HCT116 (cell line): ENCODE results near the gene ZNF335. TPM values are rescaled to one million over a fixed set of nuclear protein-coding genes. Genes with fewer than 3 reads are reported as not detected.
"Not testable (repeated sequence)": the region's sequence is repeated elsewhere in the genome, so short reads cannot be mapped to it uniquely, and the experiment has no call there.

Source experiments
- ATAC-seq: fragments of 200-7000 bp; cut with Tn5 transposase; 2 replicates; pipeline ENCODE4 v1.9.1; 2020; ENCODE audit warnings: mild to moderate bottlenecking, moderate library complexity
- BruUV-seq: library from RNA; stranded (reverse); fragments of 400-500 nt; replicated peaks from 2 replicates; lab custom pipeline; 2021; lab: Mats Ljungman, UMichigan
- CTCF ChIA-PET: fragments of 300-600 bp; sonication (Branson Sonifier 250); formaldehyde crosslinking; loops from one replicate; lab custom pipeline; 2021; ENCODE audit warnings: antibody characterized with exemption; lab: Charles Lee
- POLR2A ChIA-PET: fragments of 300-600, 350-600 bp; sonication (Branson Sonifier 250); formaldehyde crosslinking; loops from one replicate; lab custom pipeline; 2021; ENCODE audit warnings: antibody characterized with exemption; lab: Charles Lee
- RAD21 ChIA-PET, 2 experiments: fragments of 300-600 bp; sonication (Branson Sonifier 250); formaldehyde crosslinking; loops; one replicate each; lab custom pipeline; 2023; ENCODE audit warnings: low total read pairs in 2 of 2; ENCODE audit not compliant: uncharacterized antibody in 2 of 2, unreplicated experiment in 2 of 2, low non-redundant PET in 1 of 2; lab: Charles Lee
- DNase-seq: peaks from one replicate; pipeline ENCODE4 v3.0.0-alpha.2; 2010; ENCODE audit warnings: low read depth, low spot score
- H2AFZ ChIP-seq: fragments of 200-600 bp; shearing (Covaris generic), sonication (generic); 2 replicates; pipeline ENCODE4 v1.6.1; 2017; ENCODE audit warnings: low read depth, mixed run types, mixed read lengths, antibody characterized with exemption, low read length; ENCODE audit not compliant: poor library complexity, severe bottlenecking
- H3K27ac ChIP-seq: 2 replicates; pipeline ENCODE4 v1.5.1; 2012; ENCODE audit warnings: low read depth, low read length
- H3K27me3 ChIP-seq: fragments of 200-600 bp; sonication (generic); 2 replicates; pipeline ENCODE4 v1.6.1; 2016; ENCODE audit warnings: mixed run types, low read length, mixed read lengths; ENCODE audit not compliant: insufficient read depth
- H3K36me3 ChIP-seq, 2 experiments: fragments of 200-500 bp in 1 of 2; fragments of 200-600 bp in 1 of 2; sonication (Bioruptor generic) in 1 of 2; sonication (generic) in 1 of 2; 2 replicates each; pipeline versions ENCODE4 v1.5.1 to v1.6.1; 2014 to 2016; ENCODE audit warnings: low read length in 2 of 2, inconsistent platforms in 1 of 2, mixed read lengths in 1 of 2, mixed run types in 1 of 2; ENCODE audit not compliant: insufficient read depth in 2 of 2, control insufficient read depth in 1 of 2
- H3K4me1 ChIP-seq, 2 experiments: fragments of 200-600 bp in 1 of 2; sonication (generic) in 1 of 2; 2 replicates each; pipeline versions ENCODE4 v1.5.1 to v1.6.1; 2012 to 2017; ENCODE audit warnings: low read length in 2 of 2, inconsistent platforms in 1 of 2, mild to moderate bottlenecking in 1 of 2, mixed read lengths in 1 of 2, mixed run types in 1 of 2, moderate library complexity in 1 of 2; ENCODE audit not compliant: insufficient read depth in 2 of 2, control insufficient read depth in 1 of 2
- H3K4me2 ChIP-seq: fragments of 200-600 bp; sonication (generic); 2 replicates; pipeline ENCODE4 v1.6.1; 2017; ENCODE audit warnings: mixed run types, low read length, mixed read lengths
- H3K4me3 ChIP-seq, 2 experiments: fragments of 200-600 bp in 1 of 2; sonication (generic) in 1 of 2; replicated peaks in 1 of 2; 2 replicates each; pipeline ENCODE4 v1.5.1; 2011 to 2016; ENCODE audit warnings: low read length in 2 of 2, control low read depth in 1 of 2, low read depth in 1 of 2, mild to moderate bottlenecking in 1 of 2, mixed read lengths in 1 of 2, mixed run types in 1 of 2
- H3K79me2 ChIP-seq: fragments of 200-600 bp; sonication (generic); 2 replicates; pipeline ENCODE4 v1.6.1; 2017; ENCODE audit warnings: mild to moderate bottlenecking, mixed run types, low read length, moderate library complexity, mixed read lengths; ENCODE audit not compliant: insufficient read depth
- H3K9ac ChIP-seq: fragments of 200-600 bp; sonication (generic); 2 replicates; pipeline ENCODE4 v1.6.1; 2016; ENCODE audit warnings: low read length, mixed read lengths
- H3K9me2 ChIP-seq: fragments of 200-600 bp; sonication (generic), shearing (Covaris generic); 2 replicates; pipeline ENCODE4 v1.6.1; 2017; ENCODE audit warnings: mixed run types, mild to moderate bottlenecking, moderate library complexity; ENCODE audit not compliant: insufficient read depth
- H3K9me3 ChIP-seq, 2 experiments: fragments of 200-500 bp in 1 of 2; fragments of 200-600 bp in 1 of 2; sonication (Bioruptor generic) in 1 of 2; sonication (generic) in 1 of 2; 2 replicates each; pipeline ENCODE4 v1.6.1; 2014 to 2017; ENCODE audit warnings: low read length in 2 of 2, mixed read lengths in 2 of 2, inconsistent platforms in 1 of 2, low read depth in 1 of 2, mild to moderate bottlenecking in 1 of 2, mixed run types in 1 of 2, moderate library complexity in 1 of 2; ENCODE audit not compliant: control insufficient read depth in 1 of 2, insufficient read depth in 1 of 2
- H4K20me1 ChIP-seq: fragments of 200-600 bp; sonication (generic), shearing (Covaris generic); 2 replicates; pipeline ENCODE4 v1.6.1; 2017; ENCODE audit warnings: mixed run types, mild to moderate bottlenecking, moderate library complexity; ENCODE audit not compliant: insufficient read depth
- POLR2AphosphoS5 ChIP-seq: IDR thresholded peaks from 2 replicates; pipeline ENCODE4 v1.6.1; 2011; ENCODE audit warnings: mild to moderate bottlenecking, low read depth, low read length, moderate library complexity
- RAD21 ChIP-seq: IDR thresholded peaks from 2 replicates; pipeline ENCODE4 v1.6.1; 2012; ENCODE audit warnings: low read depth, mild to moderate bottlenecking
- SP1 ChIP-seq: IDR thresholded peaks from 2 replicates; pipeline ENCODE4 v1.6.1; 2012; ENCODE audit warnings: low read depth
- YY1 ChIP-seq: IDR thresholded peaks from 2 replicates; pipeline ENCODE4 v1.6.1; 2011; ENCODE audit warnings: low read length, low read depth, moderate library complexity, mild to moderate bottlenecking; ENCODE audit not compliant: insufficient replicate concordance; ENCODE audit errors: extremely low read depth
- ZNF274 ChIP-seq: fragments of 200-500 bp; sonication (Bioruptor generic); IDR thresholded peaks from 2 replicates; pipeline ENCODE4 v1.6.1; 2014; ENCODE audit warnings: mild to moderate bottlenecking, low read depth, low read length, inconsistent platforms
- intact Hi-C: fragments of 100-400 bp; cut with micrococcal nuclease; formaldehyde crosslinking; loops from 2 replicates; pipeline ENCODE4 v1.10.0; 2022
- total RNA-seq: library from RNA; stranded (reverse); gene quantifications from one replicate; pipeline ENCODE4 v1.2.1, GENCODE V29; 2021; ENCODE audit not compliant: unreplicated experiment
- TF ChIP-seq, protein P1 (sequence below): IDR thresholded peaks from 2 replicates; pipeline ENCODE4 v1.6.1; 2012
- TF ChIP-seq, protein P2 (sequence below), 3 experiments: fragments of 200-600 bp in 1 of 3; sonication (generic) in 1 of 3; IDR thresholded peaks in 2 of 3; conservative IDR thresholded peaks in 1 of 3; 2 replicates each; pipeline ENCODE4 v1.5.1; 2012 to 2017; ENCODE audit warnings: low read depth in 2 of 3, low read length in 2 of 3, antibody characterized with exemption in 1 of 3, borderline replicate concordance in 1 of 3, control low read depth in 1 of 3, mild to moderate bottlenecking in 1 of 3, mixed read lengths in 1 of 3, mixed run types in 1 of 3, moderate library complexity in 1 of 3; ENCODE audit not compliant: insufficient read depth in 1 of 3

Gene ZNF335
- total RNA-seq, 1 experiment from 2014 or later, result 20.8 TPM

DNA sequence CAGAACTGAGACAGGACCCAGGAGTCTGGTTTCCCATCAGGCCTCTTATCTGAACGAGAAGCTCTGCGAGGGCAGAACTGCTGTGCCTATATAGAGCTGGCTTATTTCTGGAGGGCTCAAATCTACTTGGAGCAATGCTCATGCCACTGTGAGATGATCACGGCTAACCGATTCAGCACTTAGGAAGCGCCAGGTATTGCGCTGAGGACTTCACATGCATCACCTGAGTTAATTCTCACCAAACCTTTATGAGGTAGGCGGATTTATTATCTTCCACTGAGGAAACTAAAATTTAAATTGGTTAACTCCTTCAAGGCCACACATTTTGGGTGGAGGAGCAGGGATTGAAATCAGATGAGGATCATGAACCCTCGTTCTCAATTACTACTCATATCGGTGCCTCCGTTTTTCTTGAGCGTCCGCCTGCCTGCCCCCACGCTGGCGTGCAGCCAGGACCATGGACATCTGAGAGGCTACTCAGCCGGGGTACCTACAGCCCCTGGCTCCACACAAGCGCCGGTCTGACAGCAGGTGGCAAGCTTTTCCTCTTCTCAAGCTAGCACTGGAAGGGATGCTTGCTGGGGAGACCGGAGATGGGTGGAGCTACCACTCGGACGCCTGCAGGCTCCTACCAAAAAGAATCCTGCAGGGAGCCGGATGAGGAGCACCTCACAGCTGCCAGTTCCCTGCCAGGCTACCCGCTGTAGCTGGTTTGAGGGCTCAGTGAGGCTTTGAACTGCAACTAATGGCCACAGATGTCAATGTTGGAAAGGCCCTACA lies 38.5 kb downstream of the ZNF335 start:
- intact Hi-C loops, result loop anchor here (10.0 kb wide), 2 partner anchors 99 to 389 kb away; partner anchors contain the start of genes EPPIN and SNX21
- DNase-seq, result peak; percentile 66
- peak; percentile 58 for ATAC-seq
- TF ChIP-seq YY1, result no peak
- TF ChIP-seq ZNF274, result no peak
- TF ChIP-seq, protein P1, sequence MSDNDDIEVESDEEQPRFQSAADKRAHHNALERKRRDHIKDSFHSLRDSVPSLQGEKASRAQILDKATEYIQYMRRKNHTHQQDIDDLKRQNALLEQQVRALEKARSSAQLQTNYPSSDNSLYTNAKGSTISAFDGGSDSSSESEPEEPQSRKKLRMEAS, result no peak
- TF ChIP-seq POLR2AphosphoS5, result peak; percentile 63; the same call in 1 of the 2 replicates
- TF ChIP-seq SP1, result peak; percentile 21; the same call in 1 of the 2 replicates
- TF ChIP-seq, protein P2, sequence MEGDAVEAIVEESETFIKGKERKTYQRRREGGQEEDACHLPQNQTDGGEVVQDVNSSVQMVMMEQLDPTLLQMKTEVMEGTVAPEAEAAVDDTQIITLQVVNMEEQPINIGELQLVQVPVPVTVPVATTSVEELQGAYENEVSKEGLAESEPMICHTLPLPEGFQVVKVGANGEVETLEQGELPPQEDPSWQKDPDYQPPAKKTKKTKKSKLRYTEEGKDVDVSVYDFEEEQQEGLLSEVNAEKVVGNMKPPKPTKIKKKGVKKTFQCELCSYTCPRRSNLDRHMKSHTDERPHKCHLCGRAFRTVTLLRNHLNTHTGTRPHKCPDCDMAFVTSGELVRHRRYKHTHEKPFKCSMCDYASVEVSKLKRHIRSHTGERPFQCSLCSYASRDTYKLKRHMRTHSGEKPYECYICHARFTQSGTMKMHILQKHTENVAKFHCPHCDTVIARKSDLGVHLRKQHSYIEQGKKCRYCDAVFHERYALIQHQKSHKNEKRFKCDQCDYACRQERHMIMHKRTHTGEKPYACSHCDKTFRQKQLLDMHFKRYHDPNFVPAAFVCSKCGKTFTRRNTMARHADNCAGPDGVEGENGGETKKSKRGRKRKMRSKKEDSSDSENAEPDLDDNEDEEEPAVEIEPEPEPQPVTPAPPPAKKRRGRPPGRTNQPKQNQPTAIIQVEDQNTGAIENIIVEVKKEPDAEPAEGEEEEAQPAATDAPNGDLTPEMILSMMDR (IDR thresholded peaks at IDR 0.05 in 2 of 3, conservative IDR thresholded peaks at IDR 0.05 in 1 of 3; ENCODE audit: borderline replicate concordance in 1 of 3, insufficient read depth in 1 of 3, low read depth in 2 of 3, low read length in 2 of 3), result peak in 1 of 3 experiments; percentile 42; a peak in 3 of 6 replicates
- peak; percentile 52; the same call in 1 of the 2 replicates for TF ChIP-seq RAD21
- Histone ChIP-seq H4K20me1 (no peaks in the 10 kb centered on the region), H3K27ac (peak overlapping the region; percentile 100), H3K4me3 (peak overlapping the region; percentile 94 to 97), H3K79me2 (peaks cover 30% of the 10 kb centered on the region), H3K4me1 (peaks cover 4 to 27% of the 10 kb centered on the region in 2 experiments; a peak in 3 of 4 replicates), H3K4me2 (peak overlapping the region; percentile 87), H3K9ac (peak overlapping the region; percentile 98), H3K36me3 (peaks cover 5 to 13% of the 10 kb centered on the region in 2 experiments), H3K27me3 (no peaks in the 10 kb centered on the region), H2AFZ (no peak overlapping the region), H3K9me2 (no peaks in the 10 kb centered on the region), H3K9me3 (no peaks in the 10 kb centered on the region)
- ChIA-PET CTCF (interaction anchor here (0.7 to 2.6 kb wide), 6 partner anchors 11 to 109 kb away, joined by 3 to 30 read pairs (median 4); no protein-coding TSS in a partner anchor), RAD21 (no interaction called here), POLR2A (interaction anchor here (1.0 to 2.6 kb wide), 7 partner anchors 8 to 53 kb away, joined by 3 to 36 read pairs (median 5); partner anchors contain the start of genes ZNF335 and ZSWIM1)
- TSS peak; percentile 82 for BruUV-seq

DNA sequence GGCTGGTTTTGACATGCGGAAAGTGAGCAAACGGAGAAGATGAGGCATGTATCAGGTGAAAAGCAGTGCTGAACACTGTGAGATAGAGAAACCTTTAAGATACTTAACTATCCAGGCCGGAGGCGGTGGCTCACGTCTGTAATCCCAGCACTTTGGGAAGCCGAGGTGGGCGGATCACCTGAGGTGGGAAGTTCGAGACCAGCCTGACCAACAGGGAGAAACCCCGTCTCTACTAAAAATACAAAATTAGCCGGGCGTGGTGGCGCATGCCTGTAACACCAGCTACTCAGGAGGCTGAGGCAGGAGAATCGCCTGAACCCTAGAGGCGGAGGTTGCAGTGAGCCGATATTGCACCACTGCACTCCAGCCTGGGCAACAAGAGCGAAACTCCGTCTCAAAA lies 40.3 kb downstream of the ZNF335 start:
- Histone ChIP-seq H3K79me2 (peaks cover 13% of the 10 kb centered on the region), H3K4me1 (peaks cover 4 to 21% of the 10 kb centered on the region in 2 experiments; a peak in 3 of 4 replicates)
- POLR2A ChIA-PET, H3K9me2 ChIP-seq, H3K27me3 ChIP-seq, H3K9me3 ChIP-seq, BruUV-seq, H4K20me1 ChIP-seq, H3K4me3 ChIP-seq, H3K9ac ChIP-seq, H3K27ac ChIP-seq, RAD21 ChIA-PET, H2AFZ ChIP-seq, H3K4me2 ChIP-seq, ATAC-seq, H3K36me3 ChIP-seq, DNase-seq: not testable (repeated sequence)
- CTCF ChIA-PET, result interaction anchor here (1.2 kb wide), 1 partner anchor 46 kb away, joined by 3 read pairs; no protein-coding TSS in a partner anchor
- intact Hi-C loops, result loop anchor here (10.0 kb wide), 2 partner anchors 97 to 387 kb away; partner anchors contain the start of genes EPPIN and SNX21
